NCI-H69 (cell line): ENCODE results near the gene OR10A2.
"Not testable (repeated sequence)": the region's sequence is repeated elsewhere in the genome, so short reads cannot be mapped to it uniquely, and the experiment has no call there.

Experiments
- DNase-seq: peaks from one replicate; lab custom pipeline; 2025; lab: John Stamatoyannopoulos, UW

OR10A2 gene

GRCh38 chr11:6862961-6863360 lies at the start of gene OR10A2:
Gene OR10A2 (plus strand): TSS chr11:6863057. CDS start chr11:6869755, 6,698 bp downstream.
- DNase-seq, result no peak

- DNase-seq, result no peak
Measured at GRCh38 chr11:6813656-6814055, 49.2 kb upstream of the OR10A2 start.

- peak; percentile 8 for DNase-seq
Measured at GRCh38 chr11:6817694-6818093, 45.2 kb upstream of the OR10A2 start.

- DNase-seq, result no peak
Measured at GRCh38 chr11:6818967-6819366, 43.9 kb upstream of the OR10A2 start.

- DNase-seq, result no peak
Measured at GRCh38 chr11:6824136-6824823, 38.6 kb upstream of the OR10A2 start.

- peak; percentile 31 for DNase-seq
Measured at GRCh38 chr11:6825231-6825744, 37.6 kb upstream of the OR10A2 start.

GRCh38 chr11:6828103-6828502 lies 34.8 kb upstream of the OR10A2 start:
- DNase-seq, result no peak

GRCh38 chr11:6833356-6833755 lies 29.5 kb upstream of the OR10A2 start:
- DNase-seq, result no peak

- no peak for DNase-seq
Measured at GRCh38 chr11:6834021-6834420, 28.8 kb upstream of the OR10A2 start.

- DNase-seq, result no peak
Measured at GRCh38 chr11:6841694-6842093, 21.2 kb upstream of the OR10A2 start.

- DNase-seq, result no peak
Measured at GRCh38 chr11:6843670-6844069, 19.2 kb upstream of the OR10A2 start.

- DNase-seq, result peak; percentile 3
Measured at GRCh38 chr11:6844356-6844755, 18.5 kb upstream of the OR10A2 start.

GRCh38 chr11:6845383-6845782 lies 17.5 kb upstream of the OR10A2 start, which contains the start of gene OR10A5:
Gene OR10A5 (plus strand): TSS chr11:6845683. CDS start chr11:6845683, 0 bp downstream.
- DNase-seq, result no peak

GRCh38 chr11:6850526-6850925 lies 12.3 kb upstream of the OR10A2 start:
- DNase-seq, result no peak

- DNase-seq, result not testable (repeated sequence)
Measured at GRCh38 chr11:6854801-6855200, 8.1 kb upstream of the OR10A2 start.

GRCh38 chr11:6855971-6856541 lies 6.8 kb upstream of the OR10A2 start:
- no peak for DNase-seq

GRCh38 chr11:6856871-6857270 lies 6.0 kb upstream of the OR10A2 start:
- no peak for DNase-seq

- no peak for DNase-seq
Measured at GRCh38 chr11:6864438-6864837, 1.6 kb downstream of the OR10A2 start.

- no peak for DNase-seq
Measured at GRCh38 chr11:6871278-6871677, 8.4 kb downstream of the OR10A2 start.

GRCh38 chr11:6875761-6876160 lies 12.9 kb downstream of the OR10A2 start:
- DNase-seq, result no peak

GRCh38 chr11:6876325-6876724 lies 13.5 kb downstream of the OR10A2 start, which contains the start of gene OR10A4:
Gene OR10A4 (plus strand): TSS chr11:6876625. CDS start chr11:6876648, 23 bp downstream.
- no peak for DNase-seq

GRCh38 chr11:6876914-6877313 lies 14.1 kb downstream of the OR10A2 start:
- DNase-seq, result no peak

GRCh38 chr11:6882751-6883150 lies 19.9 kb downstream of the OR10A2 start:
- no peak for DNase-seq
